KG1 (cell line): Measurements from ENCODE around the gene LAIR2.
"Not testable (repeated sequence)": the region's sequence is repeated elsewhere in the genome, so short reads cannot be mapped to it uniquely, and the experiment has no call there.

Experiments used
- DNase-seq: peaks from one replicate; lab custom pipeline; 2025; lab: John Stamatoyannopoulos, UW

The LAIR2 gene

GRCh38 chr19:54493967-54494585, 8.6 kb upstream of the LAIR2 start:
- no peak for DNase-seq

GRCh38 chr19:54495284-54495683, 7.3 kb upstream of the LAIR2 start:
- DNase-seq: not testable (repeated sequence)

GRCh38 chr19:54497747-54498450, 4.7 kb upstream of the LAIR2 start:
- not testable (repeated sequence) for DNase-seq

- not testable (repeated sequence) for DNase-seq
Measured at GRCh38 chr19:54498451-54498772, 4.2 kb upstream of the LAIR2 start.

DNA sequence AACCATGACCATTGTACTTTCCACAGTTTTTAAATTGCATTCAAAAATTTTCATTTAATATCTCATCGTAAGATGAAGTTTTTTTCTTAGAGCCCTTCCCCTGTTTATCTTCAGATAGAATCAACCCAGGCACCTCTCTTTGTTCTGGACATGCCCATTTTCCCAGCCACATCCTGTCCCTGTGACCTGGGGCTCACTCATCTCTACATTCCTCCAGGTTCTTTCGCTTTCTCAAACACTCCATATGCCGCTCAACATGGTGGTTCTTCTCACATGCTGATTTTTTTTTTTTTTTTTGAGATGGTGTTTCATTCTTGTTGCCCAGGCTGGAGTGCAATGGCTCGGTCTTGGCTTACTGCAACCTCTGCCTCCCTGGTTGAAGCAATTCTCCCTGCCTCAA, 2.9 kb downstream of the LAIR2 start:
- DNase-seq: not testable (repeated sequence)

DNA sequence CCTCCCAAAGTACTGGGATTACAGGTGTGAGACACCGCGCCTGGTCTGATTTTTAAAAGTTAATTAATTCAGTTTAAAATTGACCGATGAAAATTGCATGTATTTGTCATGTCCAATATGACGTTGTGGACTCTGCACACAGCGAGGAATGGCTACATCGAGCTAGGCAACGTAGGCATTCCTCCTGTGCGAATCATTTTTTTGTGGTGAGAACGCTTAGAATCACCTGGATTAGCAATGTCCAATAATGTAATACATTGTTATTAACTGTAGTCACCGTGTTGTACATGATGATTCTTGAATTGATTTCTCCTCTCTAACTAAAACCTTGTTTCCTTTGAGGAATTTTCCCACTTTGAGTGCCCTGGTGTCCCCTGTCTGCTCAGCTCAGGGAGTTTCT, 3.4 kb downstream of the LAIR2 start:
- DNase-seq: no peak

- DNase-seq: not testable (repeated sequence)
Measured at GRCh38 chr19:54507038-54507717, 4.5 kb downstream of the LAIR2 start.

DNA sequence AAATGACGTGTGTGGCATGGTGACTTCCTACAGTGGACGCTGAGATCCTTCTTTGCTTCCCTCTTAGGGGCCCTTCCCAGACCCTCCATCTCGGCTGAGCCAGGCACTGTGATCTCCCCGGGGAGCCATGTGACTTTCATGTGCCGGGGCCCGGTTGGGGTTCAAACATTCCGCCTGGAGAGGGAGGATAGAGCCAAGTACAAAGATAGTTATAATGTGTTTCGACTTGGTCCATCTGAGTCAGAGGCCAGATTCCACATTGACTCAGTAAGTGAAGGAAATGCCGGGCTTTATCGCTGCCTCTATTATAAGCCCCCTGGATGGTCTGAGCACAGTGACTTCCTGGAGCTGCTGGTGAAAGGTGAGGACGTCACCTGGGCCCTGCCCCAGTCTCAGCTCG, 5.2 kb downstream of the LAIR2 start:
- no peak for DNase-seq

DNA sequence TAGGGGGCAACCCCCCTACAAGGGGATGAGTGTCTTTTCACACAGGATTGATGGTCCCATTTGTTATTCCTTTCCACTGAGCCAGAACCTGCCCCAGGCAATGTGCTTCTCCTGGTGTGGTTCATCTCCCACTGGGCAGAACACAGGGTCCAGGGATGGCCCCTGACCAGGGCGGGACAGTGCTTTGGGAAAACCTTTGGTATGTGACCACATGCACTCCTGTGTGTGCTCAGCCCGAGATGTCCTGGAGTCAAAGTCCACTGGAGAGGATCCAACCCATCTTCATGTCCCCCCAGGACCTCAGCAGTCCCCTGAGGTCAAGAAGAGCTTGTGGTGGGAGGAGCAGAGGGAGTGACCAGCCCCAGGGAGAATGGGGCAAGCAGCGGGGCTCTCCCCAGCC, 5.9 kb downstream of the LAIR2 start:
- not testable (repeated sequence) for DNase-seq

- DNase-seq: not testable (repeated sequence)
Measured at GRCh38 chr19:54509200-54509940, 6.7 kb downstream of the LAIR2 start.

- DNase-seq: no peak
Measured at GRCh38 chr19:54515156-54515555, 12.5 kb downstream of the LAIR2 start.

GRCh38 chr19:54517483-54517882, 14.9 kb downstream of the LAIR2 start:
- peak; percentile 64 for DNase-seq

DNA sequence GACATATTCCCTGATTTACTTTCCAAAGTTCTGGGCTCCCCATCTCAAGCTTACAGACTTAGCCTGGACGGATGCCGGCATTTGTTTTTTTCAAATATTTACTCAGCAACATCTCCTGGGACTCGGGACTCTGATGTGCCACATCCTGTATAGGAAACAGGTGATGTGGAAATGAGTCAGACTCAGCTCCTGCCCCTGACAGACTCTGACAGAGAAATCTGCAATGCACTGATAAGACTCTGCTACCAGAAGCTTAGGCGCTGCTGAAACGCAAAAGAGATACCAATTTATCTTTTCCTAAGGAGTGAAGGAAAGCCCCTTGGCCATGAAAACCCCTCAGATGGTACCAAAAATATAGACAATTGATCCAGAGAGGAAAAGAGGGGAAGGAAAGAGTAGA, 16.2 kb downstream of the LAIR2 start:
- no peak for DNase-seq

GRCh38 chr19:54521022-54521859, 18.6 kb downstream of the LAIR2 start:
- DNase-seq: no peak

- no peak for DNase-seq
Measured at GRCh38 chr19:54521860-54522513, 19.4 kb downstream of the LAIR2 start.

GRCh38 chr19:54523403-54523802, 20.8 kb downstream of the LAIR2 start:
- no peak for DNase-seq

DNA sequence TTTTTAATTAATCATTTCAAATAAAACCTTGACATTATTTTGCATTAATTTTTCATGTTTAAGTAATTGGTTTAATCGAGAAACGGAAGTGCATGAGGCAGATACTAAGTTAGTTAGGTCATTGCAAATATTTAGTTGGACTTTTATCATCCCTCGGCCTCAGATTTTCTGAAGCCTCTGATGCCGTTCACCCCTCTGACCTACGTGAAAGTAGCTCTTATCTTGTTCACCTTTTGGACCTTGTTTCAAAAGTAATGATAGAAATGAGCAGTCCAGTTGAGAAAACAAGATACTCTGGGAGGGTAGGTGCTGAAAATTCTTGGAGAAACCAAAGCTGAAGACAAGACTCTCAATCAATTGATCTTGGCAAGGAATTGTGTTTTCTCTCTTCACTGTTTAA, 23.0 kb downstream of the LAIR2 start:
- DNase-seq: no peak

GRCh38 chr19:54526972-54527371, 24.3 kb downstream of the LAIR2 start:
- DNase-seq: no peak

- DNase-seq: no peak
Measured at GRCh38 chr19:54530866-54531265, 28.2 kb downstream of the LAIR2 start.

GRCh38 chr19:54532528-54532927, 29.9 kb downstream of the LAIR2 start:
- no peak for DNase-seq

- DNase-seq: no peak
Measured at GRCh38 chr19:54533476-54533875, 30.8 kb downstream of the LAIR2 start.
